Hepatocyte (in vitro differentiated cells): ENCODE measurements around the gene HS6ST1.

Experiments used
- CTCF ChIP-seq: fragments of 200-600 bp; sonication (generic); IDR thresholded peaks from 2 replicates; pipeline ENCODE4 v1.5.1; 2016; ENCODE audit warnings: antibody characterized with exemption, mild to moderate bottlenecking; ENCODE audit not compliant: poor library complexity
- EZH2phosphoT487 ChIP-seq: fragments of 200-600 bp; sonication (generic); IDR thresholded peaks from one replicate; pipeline ENCODE4 v1.6.1; 2018; ENCODE audit warnings: antibody characterized with exemption, mild to moderate bottlenecking, low read depth, moderate library complexity; ENCODE audit not compliant: unreplicated experiment, severe bottlenecking

GRCh38 chr2:128298846-128299507 lies 19.7 kb downstream of the HS6ST1 start:
- TF ChIP-seq CTCF (no peak), EZH2phosphoT487 (no peak)
